HepG2 (cell line): ENCODE results near the gene SOX12. TPM values are rescaled to one million over a fixed set of nuclear protein-coding genes. Genes with fewer than 3 reads are reported as not detected.

Experiments
- BRF2 ChIP-seq: sonication (generic); formaldehyde crosslinking; IDR thresholded peaks from 2 replicates; pipeline ENCODE4 v1.8.1; 2022; ENCODE audit warnings: mild to moderate bottlenecking, missing genetic modification reagents
- HIVEP1 ChIP-seq: sonication (generic); formaldehyde crosslinking; IDR thresholded peaks from 2 replicates; pipeline ENCODE4 v1.4.0; 2020; ENCODE audit warnings: mild to moderate bottlenecking, missing genetic modification reagents
- KDM5B ChIP-seq: sonication (generic); formaldehyde crosslinking; IDR thresholded peaks from 2 replicates; pipeline ENCODE4 v1.4.0; 2020; ENCODE audit warnings: missing genetic modification reagents, mild to moderate bottlenecking, borderline replicate concordance
- MIXL1 ChIP-seq: IDR thresholded peaks from 2 replicates; pipeline ENCODE4 v1.6.1; 2016
- TFDP1 ChIP-seq: IDR thresholded peaks from 2 replicates; pipeline ENCODE4 v1.6.1; 2016; ENCODE audit warnings: missing compliant biosample characterization, missing genetic modification reagents, borderline replicate concordance
- U2AF2 ChIP-seq: fragments of 200-400 bp; formaldehyde crosslinking; IDR thresholded peaks from 2 replicates; pipeline ENCODE4 v1.6.1; 2017; ENCODE audit warnings: low read depth, mild to moderate bottlenecking, low read length
- ZBTB21 ChIP-seq: sonication (generic); formaldehyde crosslinking; IDR thresholded peaks from 2 replicates; pipeline ENCODE4 v1.4.0; 2020; ENCODE audit warnings: missing genetic modification reagents
- ZMAT3 ChIP-seq: sonication (generic); formaldehyde crosslinking; conservative IDR thresholded peaks from 2 replicates; pipeline ENCODE4 v1.7.0; 2021; ENCODE audit warnings: missing genetic modification reagents
- ZNF121 ChIP-seq: sonication (generic); formaldehyde crosslinking; IDR thresholded peaks from 2 replicates; pipeline ENCODE4 v1.5.0; 2020; ENCODE audit warnings: mild to moderate bottlenecking, missing genetic modification reagents
- ZNF563 ChIP-seq: sonication (generic); formaldehyde crosslinking; IDR thresholded peaks from 2 replicates; pipeline ENCODE4 v1.8.0; 2022; ENCODE audit warnings: mild to moderate bottlenecking, moderate library complexity, missing genetic modification reagents
- ZNF574 ChIP-seq: sonication (generic); formaldehyde crosslinking; IDR thresholded peaks from 2 replicates; pipeline ENCODE4 v1.4.0; 2020; ENCODE audit warnings: missing genetic modification reagents
- ZNF619 ChIP-seq: sonication (generic); formaldehyde crosslinking; IDR thresholded peaks from 2 replicates; pipeline ENCODE4 v1.4.0; 2020; ENCODE audit warnings: mild to moderate bottlenecking, missing genetic modification reagents
- ZNF670 ChIP-seq: sonication (generic); formaldehyde crosslinking; IDR thresholded peaks from 2 replicates; pipeline ENCODE4 v1.8.0; 2022; ENCODE audit warnings: mild to moderate bottlenecking, missing genetic modification reagents, borderline replicate concordance
- ZNF710 ChIP-seq: sonication (generic); formaldehyde crosslinking; IDR thresholded peaks from 2 replicates; pipeline ENCODE4 v1.5.0; 2020; ENCODE audit warnings: mild to moderate bottlenecking, missing genetic modification reagents, borderline replicate concordance
- ZNF747 ChIP-seq: sonication (generic); formaldehyde crosslinking; IDR thresholded peaks from 2 replicates; pipeline ENCODE4 v1.8.1; 2023; ENCODE audit warnings: missing genetic modification reagents, mild to moderate bottlenecking, borderline replicate concordance
- polyA plus RNA-seq, 8 experiments: library from polyadenylated mRNA; depleted of rRNA in 3 of 8; stranded (reverse) in 7 of 8; unstranded in 1 of 8; fragments of >200 nt; fragmentation: Illumina TruSeq in 4 of 8; extraction: Trizol in 4 of 8; gene quantifications; 2 replicates each; pipeline versions ENCODE4 v1.2.1 to v1.2.3, GENCODE V29; 2011 to 2016; ENCODE audit warnings: low read depth in 4 of 8, missing spikeins in 1 of 8, mixed read lengths in 1 of 8; ENCODE audit not compliant: insufficient read depth in 1 of 8
- total RNA-seq, 5 experiments: library from RNA; depleted of rRNA; stranded (reverse); fragments of >200 nt; fragmentation: Illumina TruSeq; extraction: Trizol; gene quantifications; 2 replicates each; pipeline ENCODE4 v1.2.3, GENCODE V29; 2016; ENCODE audit warnings: low read depth in 1 of 5
- TF ChIP-seq, protein P1 (sequence below): sonication (generic); formaldehyde crosslinking; IDR thresholded peaks from 2 replicates; pipeline ENCODE4; 2020; ENCODE audit warnings: missing genetic modification reagents, mild to moderate bottlenecking, borderline replicate concordance
- TF ChIP-seq, protein P2 (sequence below): sonication (generic); formaldehyde crosslinking; IDR thresholded peaks from 2 replicates; pipeline ENCODE4 v1.8.1; 2023; ENCODE audit warnings: missing genetic modification reagents, mild to moderate bottlenecking, borderline replicate concordance

Gene SOX12
- total and polyA plus RNA-seq, 2 of the 13 experiments (the other 11 are each of a cell fraction or from before 2014, with no cell fraction given), result 10.0 to 18.7 TPM

DNA sequence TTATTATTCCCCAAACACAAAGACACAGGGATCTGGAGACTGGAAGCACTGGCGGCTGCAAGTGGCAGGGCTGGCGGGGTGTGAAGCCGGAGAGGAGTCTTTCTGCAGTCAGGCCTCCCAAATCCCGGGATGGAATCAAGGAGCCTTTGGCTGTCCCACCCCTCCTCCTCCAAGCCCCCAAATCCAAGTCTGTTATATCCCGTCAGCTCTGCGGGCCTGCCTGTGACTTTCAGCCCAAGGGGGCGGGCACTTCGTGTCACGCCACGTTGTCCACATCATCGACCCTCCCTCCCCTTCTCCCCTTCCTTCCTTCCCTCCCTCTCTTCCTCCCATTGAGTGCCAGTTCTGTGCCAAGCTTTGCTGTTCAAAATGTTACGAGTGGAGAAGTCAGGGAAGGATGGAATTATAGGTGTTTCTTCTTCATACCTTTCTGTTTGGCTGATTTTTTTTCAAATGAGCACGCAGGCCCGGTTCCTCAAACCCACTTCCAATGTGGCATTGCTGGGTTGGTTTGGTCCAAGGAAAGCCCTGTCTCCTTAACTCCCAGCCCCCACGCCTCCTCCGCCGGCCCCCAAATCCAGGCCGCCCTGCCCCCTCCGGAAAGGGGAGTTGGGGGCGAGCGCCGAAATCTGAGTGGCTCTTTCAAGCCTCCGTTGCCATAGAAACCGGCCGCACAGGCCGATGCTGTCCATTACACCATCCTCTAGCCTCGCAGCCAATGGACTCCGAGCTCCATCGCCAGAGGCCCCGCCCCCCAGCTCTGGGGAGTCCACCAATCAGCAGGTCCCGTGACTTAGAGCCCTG is 15.3 kb upstream of the SOX12 start (continued):
- TF ChIP-seq, protein P1, sequence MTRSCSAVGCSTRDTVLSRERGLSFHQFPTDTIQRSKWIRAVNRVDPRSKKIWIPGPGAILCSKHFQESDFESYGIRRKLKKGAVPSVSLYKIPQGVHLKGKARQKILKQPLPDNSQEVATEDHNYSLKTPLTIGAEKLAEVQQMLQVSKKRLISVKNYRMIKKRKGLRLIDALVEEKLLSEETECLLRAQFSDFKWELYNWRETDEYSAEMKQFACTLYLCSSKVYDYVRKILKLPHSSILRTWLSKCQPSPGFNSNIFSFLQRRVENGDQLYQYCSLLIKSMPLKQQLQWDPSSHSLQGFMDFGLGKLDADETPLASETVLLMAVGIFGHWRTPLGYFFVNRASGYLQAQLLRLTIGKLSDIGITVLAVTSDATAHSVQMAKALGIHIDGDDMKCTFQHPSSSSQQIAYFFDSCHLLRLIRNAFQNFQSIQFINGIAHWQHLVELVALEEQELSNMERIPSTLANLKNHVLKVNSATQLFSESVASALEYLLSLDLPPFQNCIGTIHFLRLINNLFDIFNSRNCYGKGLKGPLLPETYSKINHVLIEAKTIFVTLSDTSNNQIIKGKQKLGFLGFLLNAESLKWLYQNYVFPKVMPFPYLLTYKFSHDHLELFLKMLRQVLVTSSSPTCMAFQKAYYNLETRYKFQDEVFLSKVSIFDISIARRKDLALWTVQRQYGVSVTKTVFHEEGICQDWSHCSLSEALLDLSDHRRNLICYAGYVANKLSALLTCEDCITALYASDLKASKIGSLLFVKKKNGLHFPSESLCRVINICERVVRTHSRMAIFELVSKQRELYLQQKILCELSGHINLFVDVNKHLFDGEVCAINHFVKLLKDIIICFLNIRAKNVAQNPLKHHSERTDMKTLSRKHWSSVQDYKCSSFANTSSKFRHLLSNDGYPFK (CRISPR knock-in tag), result peak; percentile 75
- TF ChIP-seq ZNF619 (CRISPR knock-in tag) (peak; percentile 68; the same call in 1 of the 2 replicates), MIXL1 (CRISPR knock-in tag) (0 out of 2 replicates have a peak, but pooled peaks have one; percentile 2), U2AF2 (0 out of 2 replicates have a peak, but pooled peaks have one; percentile 59), HIVEP1 (CRISPR knock-in tag) (peak; percentile 62; the same call in 1 of the 2 replicates), ZNF747 (CRISPR knock-in tag) (peak; percentile 19; the same call in 1 of the 2 replicates), ZBTB21 (CRISPR knock-in tag) (peak; percentile 15; the same call in 1 of the 2 replicates), TFDP1 (0 out of 2 replicates have a peak, but pooled peaks have one; percentile 20), ZNF670 (peak; percentile 72; the same call in 1 of the 2 replicates), ZNF563 (CRISPR knock-in tag) (peak; percentile 64; the same call in 1 of the 2 replicates), KDM5B (CRISPR knock-in tag) (peak; percentile 96), BRF2 (CRISPR knock-in tag) (peak; percentile 43; the same call in 1 of the 2 replicates), ZNF121 (CRISPR knock-in tag) (no peak), ZMAT3 (CRISPR knock-in tag) (peak; percentile 70; the same call in 1 of the 2 replicates), ZNF710 (peak; percentile 98), ZNF574 (CRISPR knock-in tag) (peak; percentile 59)
- TF ChIP-seq, protein P2, sequence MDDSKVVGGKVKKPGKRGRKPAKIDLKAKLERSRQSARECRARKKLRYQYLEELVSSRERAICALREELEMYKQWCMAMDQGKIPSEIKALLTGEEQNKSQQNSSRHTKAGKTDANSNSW (CRISPR knock-in tag), result no peak
